ENCODE data around the gene USP31.

DNA sequence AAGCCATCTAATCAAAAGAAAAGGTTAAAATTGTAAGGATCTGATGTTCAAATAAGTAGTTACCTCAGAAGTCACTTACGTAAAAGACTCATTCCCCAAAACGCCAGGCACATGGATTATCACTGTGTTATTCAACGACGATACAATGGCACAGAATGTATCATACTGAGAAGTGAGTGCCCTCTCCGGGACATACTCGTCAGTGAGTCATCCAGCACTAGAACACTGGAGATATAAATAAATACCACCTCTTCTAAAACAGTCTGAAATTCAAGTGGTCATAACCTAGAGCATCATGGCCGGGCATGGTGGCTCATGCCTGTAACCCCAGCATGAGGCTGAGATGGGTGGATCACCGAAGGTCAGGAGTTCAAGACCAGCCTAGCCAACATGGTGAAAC lies 24.9 kb downstream of the USP31 start:
- TF ChIP-seq TAF1 (IDR thresholded peaks at IDR 0.05; ENCODE audit: low read depth) (no peak), EP300 (IDR thresholded peaks at IDR 0.05; ENCODE audit: borderline replicate concordance) (no peak), EGR1 (IDR thresholded peaks at IDR 0.05) (no peak), RAD21 (IDR thresholded peaks at IDR 0.05; ENCODE audit: low read depth) (no peak), USF1 (IDR thresholded peaks at IDR 0.05) (no peak), CREB1 (IDR thresholded peaks at IDR 0.05; ENCODE audit: low read depth) (no peak), YY1 (IDR thresholded peaks at IDR 0.05; ENCODE audit: low read depth) (no peak)
- TF ChIP-seq, protein P1, sequence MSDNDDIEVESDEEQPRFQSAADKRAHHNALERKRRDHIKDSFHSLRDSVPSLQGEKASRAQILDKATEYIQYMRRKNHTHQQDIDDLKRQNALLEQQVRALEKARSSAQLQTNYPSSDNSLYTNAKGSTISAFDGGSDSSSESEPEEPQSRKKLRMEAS (IDR thresholded peaks at IDR 0.05), result no peak
